Thyroid gland (tissue), 4 donors: ENCODE measurements around the gene ENOX1. TPM values are rescaled to one million over a fixed set of nuclear protein-coding genes. Genes with fewer than 3 reads are reported as not detected.
A peak's percentile ranks its signal among the peaks of the same experiment; 100 is the strongest.

ENCODE experiments used
- DNase-seq, 2 donors: peaks; one replicate each; pipeline ENCODE4 v3.0.0-alpha.2; 2019
- H3K27ac ChIP-seq, 3 donors: fragments of 200-600 bp; sonication (generic); 1 replicate in 2 of 3; 2 replicates in 1 of 3; pipeline ENCODE4 v1.5.1; 2016 to 2019; ENCODE audit warnings: mild to moderate bottlenecking in 1 of 3, moderate library complexity in 1 of 3
- H3K27me3 ChIP-seq: fragments of 200-600 bp; sonication (generic); one replicate; pipeline ENCODE4 v1.5.1; 2019
- H3K36me3 ChIP-seq, 2 donors: fragments of 200-600 bp; sonication (generic); one replicate each; pipeline ENCODE4 v1.5.1; 2016 to 2019
- H3K4me1 ChIP-seq, 2 donors: fragments of 200-600 bp; sonication (generic); one replicate each; pipeline ENCODE4 v1.5.1; 2017 to 2019
- H3K4me3 ChIP-seq, 3 donors: fragments of 200-600 bp; sonication (generic); replicated peaks in 1 of 3; 1 replicate in 2 of 3; 2 replicates in 1 of 3; pipeline ENCODE4 v1.5.1; 2016; ENCODE audit warnings: mild to moderate bottlenecking in 1 of 3
- H3K9me3 ChIP-seq: fragments of 200-600 bp; sonication (generic); one replicate; pipeline ENCODE4 v1.5.1; 2017
- POLR2A ChIP-seq, 2 donors: fragments of 450-650 bp; IDR thresholded peaks; one replicate each; pipeline ENCODE4 v1.6.1; 2017; ENCODE audit warnings: antibody characterized with exemption in 2 of 2, mild to moderate bottlenecking in 2 of 2, moderate library complexity in 1 of 2
- WGBS, 2 donors: methylation state at CpG; one replicate each; pipeline ENCODE4 v1.1.5; 2017; 5-methylcytosine and 5-hydroxymethylcytosine counted together
- intact Hi-C: fragments of 100-400 bp; cut with DNase I; formaldehyde crosslinking; loops from one replicate; pipeline ENCODE4 v1.15.1; 2023
- total RNA-seq, 4 donors: library from RNA; depleted of rRNA; stranded (reverse); fragments of >200 nt; gene quantifications; one replicate each; pipeline ENCODE4 v1.2.3, GENCODE V29; 2016
- TF ChIP-seq, protein P1 (sequence below), 6 experiments: fragments of 200-600 bp in 3 of 6; fragments of 450-650 bp in 3 of 6; sonication (generic) in 3 of 6; IDR thresholded peaks; one replicate each; pipeline ENCODE4 v1.5.1; 2016 to 2019; ENCODE audit warnings: antibody characterized with exemption in 6 of 6, mild to moderate bottlenecking in 2 of 6, inconsistent platforms in 1 of 6, moderate library complexity in 1 of 6

ENOX1 gene
- total RNA-seq, 4 donors from 2014 or later, result 0.13 to 1.8 (median 0.31) TPM

- no peak for TF ChIP-seq POLR2A (IDR thresholded peaks at IDR 0.05)
- TF ChIP-seq, protein P1, sequence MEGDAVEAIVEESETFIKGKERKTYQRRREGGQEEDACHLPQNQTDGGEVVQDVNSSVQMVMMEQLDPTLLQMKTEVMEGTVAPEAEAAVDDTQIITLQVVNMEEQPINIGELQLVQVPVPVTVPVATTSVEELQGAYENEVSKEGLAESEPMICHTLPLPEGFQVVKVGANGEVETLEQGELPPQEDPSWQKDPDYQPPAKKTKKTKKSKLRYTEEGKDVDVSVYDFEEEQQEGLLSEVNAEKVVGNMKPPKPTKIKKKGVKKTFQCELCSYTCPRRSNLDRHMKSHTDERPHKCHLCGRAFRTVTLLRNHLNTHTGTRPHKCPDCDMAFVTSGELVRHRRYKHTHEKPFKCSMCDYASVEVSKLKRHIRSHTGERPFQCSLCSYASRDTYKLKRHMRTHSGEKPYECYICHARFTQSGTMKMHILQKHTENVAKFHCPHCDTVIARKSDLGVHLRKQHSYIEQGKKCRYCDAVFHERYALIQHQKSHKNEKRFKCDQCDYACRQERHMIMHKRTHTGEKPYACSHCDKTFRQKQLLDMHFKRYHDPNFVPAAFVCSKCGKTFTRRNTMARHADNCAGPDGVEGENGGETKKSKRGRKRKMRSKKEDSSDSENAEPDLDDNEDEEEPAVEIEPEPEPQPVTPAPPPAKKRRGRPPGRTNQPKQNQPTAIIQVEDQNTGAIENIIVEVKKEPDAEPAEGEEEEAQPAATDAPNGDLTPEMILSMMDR (IDR thresholded peaks at IDR 0.05), result no peak
- H3K4me3 ChIP-seq, result no peak overlapping the region
- intact Hi-C loops, result loop anchor here (10.0 kb wide), 2 partner anchors 720 to 1210 kb away; no protein-coding TSS in a partner anchor
- H3K27ac ChIP-seq, result no peak overlapping the region
- 36 to 60% methylated on average over 3 of the region's 3 CpGs for WGBS, 2 donors
- no peak for DNase-seq
- no peaks in the 10 kb centered on the region for H3K36me3 ChIP-seq
- no peaks in the 10 kb centered on the region for H3K9me3 ChIP-seq
- H3K27me3 ChIP-seq, result no peaks in the 10 kb centered on the region
- peaks cover 0 to 8% of the 10 kb centered on the region in 2 donors for H3K4me1 ChIP-seq
Observed at GRCh38 chr13:43805071-43805468, 18.3 kb upstream of the ENOX1 start.

DNA sequence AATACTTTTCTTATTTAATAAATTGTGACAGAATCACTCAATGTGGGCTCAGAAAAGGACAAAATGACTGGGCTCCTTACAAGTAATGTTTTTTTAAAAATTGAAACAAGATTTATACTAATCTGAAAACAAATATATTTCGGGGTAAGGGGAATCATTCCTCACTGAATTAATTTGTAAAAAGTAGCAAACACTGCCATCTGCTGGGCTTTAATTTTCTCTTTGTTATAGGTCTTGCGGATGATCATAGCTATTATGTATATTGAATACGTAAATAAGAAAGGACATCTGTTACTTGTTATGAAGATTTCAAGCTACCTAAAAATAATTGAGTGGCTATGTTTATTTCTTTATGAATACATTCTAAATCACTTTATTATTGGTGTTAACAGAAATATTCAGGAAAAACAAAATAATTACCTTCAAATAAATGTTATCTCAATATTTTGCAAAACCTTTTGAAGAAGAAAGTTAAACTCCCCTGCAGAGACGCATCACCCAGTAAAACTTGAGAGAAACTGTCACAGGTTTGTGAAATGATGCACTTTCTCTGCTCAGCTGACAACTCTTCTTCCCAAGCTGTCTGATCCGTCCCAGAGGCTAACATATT, 17.8 kb upstream of the ENOX1 start:
- TF ChIP-seq, protein P1 (IDR thresholded peaks at IDR 0.05), result peak in 4 of 6 experiments; percentile 14 to 65 (median 56)
- TF ChIP-seq POLR2A (IDR thresholded peaks at IDR 0.05), result no peak
- intact Hi-C loops, result loop anchor here (10.0 kb wide), 2 partner anchors 720 to 1210 kb away; no protein-coding TSS in a partner anchor
- Histone ChIP-seq H3K4me1 (peaks cover 0 to 8% of the 10 kb centered on the region in 2 donors), H3K4me3 (no peak overlapping the region), H3K9me3 (no peaks in the 10 kb centered on the region), H3K27ac (no peak overlapping the region), H3K36me3 (no peaks in the 10 kb centered on the region), H3K27me3 (no peaks in the 10 kb centered on the region)
- DNase-seq, result no peak
- 24 to 27% methylated on average over 5 of the region's 5 CpGs for WGBS, 2 donors

GRCh38 chr13:43802511-43802910, 15.7 kb upstream of the ENOX1 start:
- no peak overlapping the region for H3K27ac ChIP-seq
- H3K27me3 ChIP-seq, result no peaks in the 10 kb centered on the region
- H3K4me3 ChIP-seq, result no peak overlapping the region
- H3K4me1 ChIP-seq, result no peaks in the 10 kb centered on the region
- TF ChIP-seq POLR2A (IDR thresholded peaks at IDR 0.05), result no peak
- no peaks in the 10 kb centered on the region for H3K9me3 ChIP-seq
- intact Hi-C loops, result loop anchor here (10.0 kb wide), 2 partner anchors 718 to 1208 kb away; no protein-coding TSS in a partner anchor
- no peak for DNase-seq
- H3K36me3 ChIP-seq, result no peaks in the 10 kb centered on the region

DNA sequence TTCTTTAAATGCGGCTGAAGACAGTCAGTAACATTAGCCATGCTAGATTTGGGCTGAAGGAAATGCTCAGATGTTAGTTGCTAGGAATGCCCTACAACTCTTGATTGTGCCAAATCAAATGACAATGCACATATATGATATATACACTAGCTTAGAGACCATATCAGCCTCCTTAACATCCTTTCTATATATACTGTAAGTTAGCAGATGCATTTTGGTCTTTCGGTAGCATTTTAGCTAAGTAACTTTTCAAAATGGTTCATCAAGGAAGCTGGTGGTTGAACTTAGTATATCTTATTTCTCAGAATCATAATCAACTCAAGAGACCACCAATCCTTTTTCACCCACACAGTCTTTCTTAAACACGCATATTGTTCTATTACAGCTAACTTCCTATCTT, 14.1 kb upstream of the ENOX1 start:
- Histone ChIP-seq H3K27me3 (no peaks in the 10 kb centered on the region), H3K9me3 (no peaks in the 10 kb centered on the region), H3K4me3 (no peak overlapping the region), H3K4me1 (no peaks in the 10 kb centered on the region), H3K27ac (no peak overlapping the region), H3K36me3 (no peaks in the 10 kb centered on the region)
- DNase-seq, result no peak
- 62 to 64% methylated on average over 3 of the region's 3 CpGs for WGBS, 2 donors
- intact Hi-C loops, result loop anchor here (10.0 kb wide), 2 partner anchors 716 to 1206 kb away; no protein-coding TSS in a partner anchor
- TF ChIP-seq, protein P1 (IDR thresholded peaks at IDR 0.05), result no peak
- TF ChIP-seq POLR2A (IDR thresholded peaks at IDR 0.05), result no peak

DNA sequence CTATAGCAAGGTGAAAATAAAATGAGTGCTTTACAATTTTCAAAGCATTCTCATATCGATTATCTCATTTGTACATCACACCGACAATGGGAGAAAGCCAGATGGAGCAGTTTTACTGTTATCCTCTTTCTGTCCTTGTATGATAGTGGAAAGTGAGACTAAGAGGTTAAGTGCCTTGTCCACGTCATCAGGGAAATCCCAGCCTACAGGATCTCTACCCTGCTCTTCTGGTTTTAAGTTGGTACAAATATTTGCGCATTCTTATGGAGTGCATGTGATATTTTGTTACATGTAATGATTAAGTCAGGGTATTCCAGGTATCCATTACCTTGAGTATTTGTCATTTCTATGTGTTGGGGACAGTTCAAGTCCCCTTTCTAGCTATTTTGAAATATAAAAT, 12.4 kb upstream of the ENOX1 start:
- H3K4me3 ChIP-seq, result no peak overlapping the region
- no peaks in the 10 kb centered on the region for H3K9me3 ChIP-seq
- no peaks in the 10 kb centered on the region for H3K27me3 ChIP-seq
- no peak overlapping the region for H3K27ac ChIP-seq
- no peak for DNase-seq
- intact Hi-C loops, result no loop called here
- 89% methylated on average over 4 of the region's 4 CpGs for WGBS, 2 donors
- no peaks in the 10 kb centered on the region for H3K36me3 ChIP-seq
- no peak for TF ChIP-seq POLR2A (IDR thresholded peaks at IDR 0.05)
- TF ChIP-seq, protein P1 (IDR thresholded peaks at IDR 0.05), result no peak
- H3K4me1 ChIP-seq, result no peaks in the 10 kb centered on the region
